Hippocampal formation (tissue), 2 donors: Measurements from ENCODE around the gene B4GALT7.
"Not testable (repeated sequence)": the region's sequence is repeated elsewhere in the genome, so short reads cannot be mapped to it uniquely, and the experiment has no call there.

Experiments
- DNase-seq, 2 donors: peaks; one replicate each; lab custom pipeline; 2025; lab: John Stamatoyannopoulos, UW

Gene B4GALT7, protein sequence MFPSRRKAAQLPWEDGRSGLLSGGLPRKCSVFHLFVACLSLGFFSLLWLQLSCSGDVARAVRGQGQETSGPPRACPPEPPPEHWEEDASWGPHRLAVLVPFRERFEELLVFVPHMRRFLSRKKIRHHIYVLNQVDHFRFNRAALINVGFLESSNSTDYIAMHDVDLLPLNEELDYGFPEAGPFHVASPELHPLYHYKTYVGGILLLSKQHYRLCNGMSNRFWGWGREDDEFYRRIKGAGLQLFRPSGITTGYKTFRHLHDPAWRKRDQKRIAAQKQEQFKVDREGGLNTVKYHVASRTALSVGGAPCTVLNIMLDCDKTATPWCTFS

DNA sequence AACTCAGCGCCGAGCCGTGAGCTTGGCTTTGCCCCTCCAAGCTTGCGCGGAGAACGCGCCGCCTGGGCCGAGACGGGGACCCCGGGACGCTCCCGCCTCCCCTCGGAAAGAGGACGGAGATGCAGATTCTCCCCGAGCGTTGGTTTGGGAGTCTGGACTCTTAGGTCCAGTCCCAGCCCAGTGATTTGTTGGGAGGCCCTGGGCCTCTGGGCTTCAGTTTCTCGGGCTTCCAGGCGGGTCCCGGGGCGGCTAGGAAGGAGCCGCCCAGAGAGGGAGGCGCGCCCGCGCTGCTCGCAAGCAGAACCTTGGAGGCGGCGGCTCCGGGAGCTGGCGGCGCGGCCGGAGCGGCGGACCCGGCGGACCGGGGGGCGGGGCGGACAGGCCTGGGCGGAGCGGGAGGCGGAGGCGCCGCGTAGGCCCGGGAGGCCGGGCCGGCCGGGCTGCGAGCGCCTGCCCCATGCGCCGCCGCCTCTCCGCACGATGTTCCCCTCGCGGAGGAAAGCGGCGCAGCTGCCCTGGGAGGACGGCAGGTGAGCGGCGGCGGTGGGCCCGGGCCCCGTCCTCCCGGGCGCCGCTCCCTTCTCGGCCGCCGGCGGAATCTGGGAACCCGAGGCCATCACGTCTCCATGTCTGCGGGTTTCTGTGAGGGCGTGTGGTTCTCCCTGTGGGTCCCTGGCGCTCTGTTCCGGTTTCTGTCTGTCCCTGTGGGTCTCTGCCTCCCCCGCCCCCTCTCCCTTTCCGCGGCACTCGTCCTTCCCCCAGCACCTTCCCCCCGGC, at the start of gene B4GALT7:
B4GALT7 (plus strand) TSS at position 402 of the 777 bp plus-strand sequence; CDS start at position 481, 79 bp downstream.
- peak; percentile 71 to 83 for DNase-seq

DNA sequence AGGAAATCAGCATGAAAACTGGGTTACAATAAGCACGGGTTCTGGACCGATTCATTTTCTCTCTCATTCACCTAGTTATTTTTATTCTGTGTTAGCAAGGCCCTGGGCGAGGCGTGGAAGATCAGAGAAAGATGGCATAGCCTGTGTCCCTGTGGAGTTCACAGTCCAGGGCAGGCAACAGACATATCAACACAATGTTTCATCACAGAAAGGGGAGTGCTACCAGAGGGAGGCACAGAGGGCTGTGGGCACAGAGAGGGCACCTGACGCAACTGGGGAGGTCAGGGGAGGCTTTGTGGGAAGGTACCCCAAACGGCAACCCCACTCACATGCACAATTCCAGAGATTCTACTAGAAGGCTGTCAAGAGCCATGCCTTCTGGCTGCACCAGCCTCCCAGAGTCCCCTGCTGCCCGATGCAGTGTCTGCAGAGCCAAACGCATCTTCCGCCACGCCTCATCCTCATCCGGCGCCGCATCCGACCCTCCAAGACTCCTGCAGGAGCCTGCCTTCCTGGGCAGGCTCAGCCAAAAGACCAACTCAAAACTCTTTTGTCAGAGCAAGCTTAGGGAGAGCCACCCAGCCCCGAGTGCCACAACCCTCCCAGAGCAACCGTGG, 47.0 kb upstream of the B4GALT7 start:
- no peak for DNase-seq

DNA sequence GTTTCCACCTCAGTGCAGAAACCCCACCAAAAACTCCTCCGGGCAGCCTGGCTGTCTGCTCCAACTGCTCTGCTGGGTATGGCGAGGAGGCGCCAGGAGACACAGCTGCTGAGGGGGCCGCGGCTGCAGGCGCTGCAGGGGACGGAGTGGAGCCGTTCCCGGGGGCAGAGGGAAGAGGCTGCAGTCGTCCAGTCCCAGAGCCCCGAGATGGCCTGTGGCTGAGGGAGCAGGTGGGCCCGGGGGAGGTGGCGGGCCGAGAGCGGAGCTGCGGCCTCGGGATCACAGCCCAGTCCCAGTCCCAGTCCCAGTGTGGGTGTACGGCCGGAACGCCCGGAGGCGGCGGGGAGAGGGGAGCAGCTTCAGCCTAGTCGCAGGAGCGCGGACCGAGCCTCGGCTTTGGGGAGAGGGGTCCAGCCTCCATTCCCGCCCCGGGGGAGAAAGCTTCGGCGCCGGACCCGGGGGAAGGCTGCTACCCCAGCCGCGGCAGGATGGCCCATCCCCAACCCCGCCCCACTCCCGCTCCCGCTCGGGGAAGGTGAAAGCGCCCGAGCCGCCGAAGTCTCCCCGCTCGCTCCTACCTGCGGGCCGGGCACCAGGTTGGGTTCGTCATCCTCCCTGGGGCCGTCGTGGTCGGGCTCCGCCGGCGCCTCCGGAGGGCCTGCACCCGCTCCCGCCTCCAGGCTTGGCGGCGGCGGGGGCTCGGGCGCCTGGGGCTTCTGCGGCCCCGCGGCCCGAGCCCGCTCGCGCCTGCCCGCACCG, 46.1 kb upstream of the B4GALT7 start:
- DNase-seq, result peak in 1 of 2 donors; percentile 28

DNA sequence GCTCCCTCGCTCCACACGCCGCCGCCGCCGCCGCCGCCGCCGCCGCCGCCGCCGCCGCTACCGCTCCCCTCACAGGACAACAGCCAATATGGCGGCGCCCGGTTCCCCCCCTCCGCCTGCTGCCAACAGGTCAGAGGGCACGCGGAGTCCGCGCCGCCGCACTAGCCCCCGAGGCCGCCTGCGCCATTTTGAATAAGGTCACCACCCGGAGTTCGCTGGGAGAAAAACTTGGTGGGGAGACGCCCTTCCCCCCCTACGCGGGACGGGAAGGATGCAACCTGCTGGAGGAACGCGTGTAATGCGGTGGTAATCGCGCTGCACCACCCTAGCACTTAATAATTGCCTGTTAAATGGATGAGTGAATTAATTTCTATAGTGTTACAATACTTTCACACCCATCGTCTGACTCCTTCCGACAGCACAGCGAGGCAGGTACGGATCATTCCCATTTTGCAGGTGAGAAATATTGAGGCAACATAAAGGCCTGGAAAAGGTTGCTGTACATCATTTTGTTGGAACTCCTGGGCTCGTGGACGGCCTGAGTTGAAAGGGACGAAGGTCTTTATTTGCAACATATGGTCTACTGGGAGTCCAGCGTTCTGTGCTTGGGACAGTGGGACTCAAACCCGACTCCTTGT, 45.3 kb upstream of the B4GALT7 start, which contains the start of gene FAM193B:
FAM193B (minus strand) TSS at position 90 of the 638 bp plus-strand sequence. CDS start 105 bp downstream, outside the sequence.
- DNase-seq, result peak; percentile 84 to 88

DNA sequence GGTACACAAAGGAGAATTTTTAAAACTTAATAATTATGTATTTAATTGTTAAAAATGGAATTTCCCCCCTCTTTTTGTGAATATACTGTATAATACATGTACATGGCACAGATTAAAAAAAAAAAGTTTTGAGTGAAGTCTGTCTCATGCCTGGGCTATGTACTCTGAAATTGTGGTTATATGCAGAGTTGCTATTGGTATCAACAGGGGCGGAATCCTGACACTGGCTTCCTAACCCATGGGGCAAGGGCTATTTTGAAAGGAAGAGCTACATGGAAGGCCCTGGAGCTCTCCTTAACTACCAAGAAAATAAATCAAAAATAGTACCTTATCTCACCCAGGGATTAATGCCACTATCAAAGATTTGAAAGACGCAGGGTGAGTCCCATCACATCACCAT, 44.7 kb upstream of the B4GALT7 start:
- DNase-seq, result no peak

DNA sequence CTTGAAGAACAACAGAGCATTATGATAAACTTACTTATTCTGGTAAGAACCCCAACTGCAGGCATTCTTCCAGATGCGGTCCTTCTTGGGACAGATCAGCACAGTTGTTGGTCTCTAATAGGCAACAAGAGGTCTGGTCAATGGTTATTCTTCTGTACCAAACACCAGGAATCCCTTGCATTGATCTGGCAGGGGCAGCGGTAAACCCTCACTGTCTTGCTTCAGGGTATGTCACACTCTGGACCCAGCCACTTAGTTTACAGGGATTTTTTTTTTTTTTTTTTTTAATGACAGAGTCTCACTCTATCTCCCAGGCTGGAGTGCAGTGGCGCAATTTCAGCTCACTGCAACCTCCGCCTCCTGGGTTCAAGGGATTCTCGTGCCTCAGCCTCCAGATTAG, 44.3 kb upstream of the B4GALT7 start:
- no peak for DNase-seq

DNA sequence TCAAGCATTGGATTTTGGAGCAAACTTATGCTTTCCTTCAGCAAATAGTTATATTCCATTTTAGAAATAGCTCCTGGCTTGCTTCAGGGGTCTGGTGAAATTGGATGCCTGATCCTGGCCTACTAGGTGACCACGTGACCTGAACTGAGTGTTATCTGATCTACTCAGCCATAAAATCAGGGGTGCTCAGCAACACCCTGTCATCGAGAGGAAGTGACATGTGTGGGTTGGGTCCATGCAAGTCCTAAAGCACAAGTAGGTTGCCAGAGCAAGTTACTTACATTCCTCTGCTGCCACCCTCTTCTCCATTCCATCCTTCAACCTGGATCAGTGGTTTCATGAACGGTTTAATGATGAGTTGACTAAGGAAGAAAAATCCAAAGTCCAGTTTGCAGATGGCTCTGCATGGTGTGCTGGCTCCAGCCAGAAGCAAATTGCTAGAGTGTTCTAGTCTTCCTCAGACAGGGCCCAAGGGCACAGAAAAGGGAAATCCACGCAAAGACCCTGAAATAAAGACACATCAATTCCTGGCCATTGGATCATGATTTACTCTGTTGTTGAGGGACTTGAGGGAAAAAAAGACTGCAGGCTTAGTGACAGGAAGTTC, 42.8 kb upstream of the B4GALT7 start:
- no peak for DNase-seq

DNA sequence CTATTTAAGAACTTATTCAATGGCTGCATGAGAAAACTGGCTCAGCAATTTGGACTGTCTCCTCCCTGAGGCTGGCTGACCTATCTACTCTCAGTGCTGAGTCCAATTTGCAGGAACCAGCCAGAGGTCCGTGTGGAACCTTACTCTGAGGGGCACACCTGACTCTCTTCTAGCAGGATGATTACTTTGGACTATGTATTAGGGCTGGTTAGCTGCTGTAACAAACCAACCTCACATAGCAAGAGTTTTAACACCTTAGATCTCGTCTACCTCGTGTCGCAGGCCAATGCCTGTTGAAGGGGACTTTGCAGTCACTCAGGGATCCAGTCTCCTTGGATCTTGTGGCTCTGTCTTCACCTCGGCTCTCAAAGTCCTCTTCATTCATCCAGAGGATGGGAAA, 42.1 kb upstream of the B4GALT7 start:
- no peak for DNase-seq

DNA sequence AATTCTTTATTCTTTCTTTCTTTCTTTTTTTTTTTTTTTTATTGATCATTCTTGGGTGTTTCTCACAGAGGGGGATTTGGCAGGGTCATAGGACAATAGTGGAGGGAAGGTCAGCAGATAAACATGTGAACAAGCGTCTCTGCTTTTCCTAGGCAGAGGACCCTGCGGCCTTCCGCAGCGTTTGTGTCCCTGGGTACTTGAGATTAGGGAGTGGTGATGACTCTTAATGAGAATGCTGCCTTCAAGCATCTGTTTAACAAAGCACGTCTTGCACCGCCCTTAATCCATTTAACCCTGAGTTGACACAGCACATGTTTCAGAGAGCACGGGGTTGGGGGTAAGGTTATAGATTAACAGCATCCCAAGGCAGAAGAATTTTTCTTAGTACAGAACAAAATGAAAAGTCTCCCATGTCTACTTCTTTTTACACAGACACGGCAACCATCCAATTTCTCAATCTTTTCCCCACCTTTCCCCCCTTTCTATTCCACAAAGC, 40.4 kb upstream of the B4GALT7 start:
- DNase-seq, result not testable (repeated sequence)

DNA sequence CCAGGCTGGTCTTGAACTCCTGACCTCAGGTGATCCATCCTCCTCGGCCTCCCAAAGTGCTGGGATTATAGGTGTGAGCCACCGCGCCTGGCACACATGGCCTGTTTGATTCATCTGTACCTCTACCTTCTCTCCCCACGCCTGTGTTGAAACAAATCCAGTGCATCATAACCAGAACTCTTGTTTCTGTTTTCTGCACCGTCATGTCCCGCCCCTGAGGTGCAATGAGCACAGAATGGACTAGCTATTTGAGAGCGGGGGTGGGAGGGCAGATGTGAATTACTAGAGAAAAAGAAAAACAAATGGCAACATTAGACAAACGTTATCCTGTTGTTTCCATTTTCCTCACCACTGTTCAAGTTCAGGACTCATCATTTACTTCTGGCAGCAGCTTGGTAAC, 34.9 kb upstream of the B4GALT7 start:
- no peak for DNase-seq

DNA sequence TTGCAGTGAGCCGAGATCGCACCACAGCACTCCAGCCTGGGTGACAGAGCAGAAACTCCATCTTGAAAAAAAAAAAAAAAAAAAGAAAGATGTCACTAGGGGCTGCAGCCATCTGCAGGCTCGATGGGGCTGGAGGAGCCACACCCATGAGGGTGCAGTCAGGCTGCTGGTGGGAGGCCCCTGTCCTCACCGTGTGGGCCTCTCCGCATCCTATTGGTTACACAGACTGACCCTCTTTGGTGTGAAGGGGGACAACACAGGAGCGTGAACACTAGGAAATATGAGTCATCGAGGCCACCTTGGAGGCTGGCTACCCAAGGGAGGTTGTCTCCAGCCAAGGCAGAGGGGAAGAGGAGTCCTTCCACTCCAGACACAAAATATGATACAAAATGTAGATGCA, 31.6 kb upstream of the B4GALT7 start:
- DNase-seq, result no peak

DNA sequence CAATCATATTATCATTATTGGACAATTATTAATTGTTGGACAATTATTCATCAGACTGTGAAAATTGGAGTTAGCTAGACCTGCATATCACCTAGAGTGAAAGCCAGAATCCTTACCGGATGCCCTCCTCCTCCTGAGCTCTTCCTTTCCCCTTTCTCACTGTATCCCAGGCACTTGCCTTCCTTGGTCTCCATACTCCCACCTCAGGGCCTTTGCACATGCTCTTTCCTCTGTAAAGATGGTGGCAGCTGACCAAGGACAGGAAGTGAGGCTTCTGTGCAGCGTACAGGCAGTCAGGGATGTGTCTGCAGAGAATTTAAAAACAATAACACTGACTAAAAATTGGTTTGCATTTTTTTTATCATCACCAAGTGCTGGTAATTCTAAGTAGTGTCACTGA, 30.0 kb upstream of the B4GALT7 start:
- no peak for DNase-seq

DNA sequence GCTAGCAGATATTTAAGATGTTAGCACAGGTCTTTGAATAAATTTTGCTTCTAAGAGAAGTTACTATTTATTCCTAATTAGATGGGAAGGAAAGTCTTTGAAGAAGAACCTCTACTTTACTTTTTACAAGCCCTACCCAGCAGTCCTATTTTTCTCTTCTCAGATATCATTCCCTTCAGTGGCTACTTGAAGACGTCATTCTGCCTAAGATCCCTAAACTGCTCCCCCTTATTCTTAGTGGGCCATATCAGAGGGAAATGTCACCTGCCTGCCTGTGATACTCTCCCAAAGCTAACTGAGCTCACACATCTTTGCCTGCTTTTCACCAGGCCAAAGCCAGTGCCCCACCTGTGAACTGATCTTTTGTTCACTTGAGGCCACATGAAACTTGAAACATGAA, 24.4 kb upstream of the B4GALT7 start:
- DNase-seq, result no peak

DNA sequence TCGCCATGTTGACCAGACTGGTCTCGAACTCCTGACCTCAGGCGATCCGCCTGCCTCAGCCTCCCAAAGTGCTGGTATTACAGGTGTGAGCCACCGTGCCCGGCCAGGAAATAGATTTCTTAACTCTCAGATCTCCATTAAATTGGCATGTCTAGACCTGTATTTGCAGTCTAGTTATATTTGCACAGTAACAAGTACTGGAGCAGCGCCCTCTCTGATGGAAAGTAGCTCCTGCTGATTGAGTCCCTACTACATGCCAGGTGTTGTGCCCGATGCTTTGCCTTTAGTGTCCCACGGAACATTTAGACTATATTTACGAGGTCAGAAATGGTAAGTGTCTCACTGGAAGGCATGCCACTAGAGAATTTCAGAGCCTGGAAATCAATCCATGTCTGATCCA, 23.8 kb upstream of the B4GALT7 start:
- no peak for DNase-seq

DNA sequence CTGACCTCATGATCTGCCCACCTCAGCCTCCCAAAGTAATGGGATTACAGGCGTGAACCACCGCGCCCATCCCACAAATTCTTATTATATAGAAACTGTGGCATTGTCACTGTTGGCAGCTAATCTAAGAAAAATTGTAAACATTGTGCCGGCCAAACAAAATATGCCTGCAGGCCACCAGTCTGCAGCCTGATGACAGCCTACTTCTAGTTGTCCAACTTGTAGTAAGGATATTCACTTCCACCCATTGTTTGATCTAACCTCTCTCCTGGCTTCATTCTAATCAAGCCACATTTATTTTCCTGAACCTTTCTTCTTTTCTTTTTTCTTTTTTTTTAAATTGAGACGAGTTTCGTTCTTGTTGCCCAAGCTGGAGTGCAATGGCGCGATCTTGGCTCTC, 21.6 kb upstream of the B4GALT7 start:
- DNase-seq, result no peak

DNA sequence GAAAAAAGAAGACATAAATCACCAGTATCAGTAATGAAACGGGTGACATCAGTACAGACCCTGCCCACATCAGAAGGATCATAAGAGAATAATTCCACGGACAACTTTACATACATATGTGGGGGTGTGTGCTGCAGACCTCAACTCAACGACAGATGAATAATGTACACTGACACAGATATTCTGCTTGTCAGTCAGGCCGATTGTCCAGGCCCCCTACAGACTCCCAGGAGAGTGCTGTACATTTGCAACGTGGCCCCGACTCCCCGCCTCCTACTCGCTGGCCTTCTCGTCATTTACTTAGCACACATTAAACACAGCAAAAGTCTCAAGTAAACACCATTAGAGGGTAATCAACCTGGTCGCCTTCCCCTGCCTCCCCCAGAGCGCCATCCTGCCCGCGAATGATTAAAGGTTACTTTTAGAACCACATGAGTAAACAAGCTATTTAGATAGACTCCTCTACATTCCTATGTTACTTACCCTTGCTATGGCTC, 11.5 kb upstream of the B4GALT7 start:
- DNase-seq, result no peak

DNA sequence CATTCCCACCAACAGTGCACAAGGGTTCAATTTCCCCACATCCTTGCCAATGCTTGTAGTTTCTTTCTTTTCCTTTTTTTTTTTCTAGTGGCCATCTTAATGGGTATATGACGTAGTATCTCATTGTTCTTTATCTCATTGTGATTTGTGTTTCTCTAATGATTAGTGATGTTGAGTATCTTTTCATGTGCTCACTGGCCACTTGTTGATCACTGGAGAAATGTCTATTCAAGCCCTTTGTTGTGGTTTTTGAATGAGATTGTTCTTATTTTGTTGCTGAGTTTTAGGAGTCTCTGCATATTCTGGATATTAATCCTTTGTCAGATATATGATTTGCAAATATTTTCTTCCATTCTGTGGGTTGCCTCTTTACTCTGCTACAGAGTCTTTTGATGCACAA, 9.5 kb upstream of the B4GALT7 start:
- DNase-seq, result no peak

DNA sequence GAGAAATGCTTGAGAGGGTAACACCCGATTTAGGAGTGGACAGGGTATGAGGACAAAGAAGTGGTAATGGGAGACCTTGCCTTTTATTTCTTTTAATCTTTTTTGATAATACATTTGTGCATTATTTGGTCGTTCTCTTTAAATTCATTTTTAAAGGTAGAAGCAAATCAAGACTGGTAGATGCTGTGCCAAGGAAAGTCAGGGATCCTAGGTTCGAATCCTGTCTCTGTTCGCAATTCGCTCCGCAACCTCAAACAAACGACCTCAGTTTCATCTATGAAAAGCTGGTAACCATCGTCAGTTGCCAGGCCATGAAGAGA, 8.3 kb upstream of the B4GALT7 start:
- DNase-seq, result no peak

DNA sequence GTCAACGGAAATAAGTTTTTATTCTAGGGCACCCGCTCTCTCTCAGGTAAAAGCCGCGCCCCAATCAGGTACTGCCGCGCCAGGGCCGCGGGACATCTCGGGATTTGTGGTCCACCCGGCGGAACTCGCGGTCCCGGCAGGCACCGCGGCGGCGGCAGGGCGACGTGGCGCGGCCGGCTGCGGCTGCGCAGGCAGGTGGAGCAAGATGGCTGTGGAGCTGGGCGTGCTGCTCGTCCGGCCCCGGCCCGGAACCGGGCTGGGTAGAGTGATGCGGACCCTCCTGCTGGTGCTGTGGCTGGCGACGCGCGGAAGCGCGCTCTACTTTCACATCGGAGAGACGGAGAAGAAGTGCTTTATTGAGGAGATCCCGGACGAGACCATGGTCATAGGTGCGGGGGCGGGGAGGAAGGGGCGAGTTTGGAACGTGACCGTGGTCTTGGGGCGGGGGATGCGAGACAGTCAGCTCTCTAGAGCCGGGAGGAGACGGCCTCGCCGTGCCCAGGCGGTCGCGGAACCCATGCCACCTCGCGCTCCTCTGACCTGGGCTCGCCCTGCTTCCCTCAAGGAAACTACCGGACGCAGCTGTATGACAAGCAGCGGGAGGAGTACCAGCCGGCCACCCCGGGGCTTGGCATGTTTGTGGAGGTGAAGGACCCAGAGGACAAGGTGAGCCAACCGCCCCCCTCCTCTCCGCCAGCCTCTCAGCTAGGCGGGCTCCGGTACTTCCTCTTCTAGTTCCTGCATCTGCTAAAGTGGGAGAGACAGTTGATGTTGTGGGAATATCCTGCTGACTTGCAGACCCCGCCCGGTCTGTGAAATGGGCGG, 7.7 kb upstream of the B4GALT7 start, which contains the start of gene TMED9:
TMED9 (plus strand) TSS at position 194 of the 825 bp plus-strand sequence; CDS start at position 206, 12 bp downstream.
- DNase-seq, result peak; percentile 80 to 85

DNA sequence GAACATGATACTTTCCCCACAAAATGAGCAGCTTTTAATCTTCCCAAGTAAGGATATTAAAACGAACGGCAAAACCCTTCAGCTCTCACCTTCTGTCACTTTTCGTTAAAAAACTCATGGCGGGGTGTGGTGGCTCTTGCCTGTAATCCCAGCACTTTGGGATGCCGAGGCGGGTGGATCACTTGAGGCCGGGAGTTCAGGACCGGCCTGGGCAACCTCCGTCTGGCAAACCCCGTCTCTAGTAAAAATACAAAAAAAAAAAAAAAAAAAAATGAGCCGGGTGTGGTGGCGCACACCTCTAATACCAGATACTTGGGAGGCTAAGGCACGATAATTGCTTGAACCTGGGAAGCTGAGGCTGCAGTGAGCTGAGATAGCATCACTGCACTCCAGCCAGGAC, 7.0 kb upstream of the B4GALT7 start:
- DNase-seq, result no peak
